GM12878 (cell line): ENCODE measurements around the gene PDSS1. TPM values are rescaled to one million over a fixed set of nuclear protein-coding genes. Genes with fewer than 3 reads are reported as not detected.

Experiments
- ATAC-seq: fragments of 200-7000 bp; cut with Tn5 transposase; 3 replicates; pipeline ENCODE4 v1.9.1; 2020; ENCODE audit warnings: mild to moderate bottlenecking, moderate library complexity
- BruUV-seq: library from RNA; stranded (reverse); fragments of 400-500 nt; replicated peaks from 2 replicates; lab custom pipeline; 2021; lab: Mats Ljungman, UMichigan
- CTCF ChIA-PET: fragments of 300-600 bp; sonication (Branson Sonifier 250); formaldehyde crosslinking; extraction: SDS; loops from one replicate; lab custom pipeline; 2021; ENCODE audit warnings: inconsistent platforms; lab: Yijun Ruan, JAX
- POLR2A ChIA-PET: fragments of 350-600 bp; formaldehyde crosslinking; extraction: SDS; loops from one replicate; lab custom pipeline; 2021; ENCODE audit warnings: inconsistent platforms; lab: Charles Lee
- RAD21 ChIA-PET: fragments of 300-600 bp; sonication (Branson Sonifier 250); formaldehyde crosslinking; loops from one replicate; lab custom pipeline; 2023; ENCODE audit warnings: antibody characterized with exemption; ENCODE audit not compliant: unreplicated experiment; lab: Charles Lee
- SMC1A ChIA-PET: fragments of 300-600 bp; sonication (Branson Sonifier 250); formaldehyde crosslinking; loops from one replicate; lab custom pipeline; 2023; ENCODE audit not compliant: unreplicated experiment, uncharacterized antibody; lab: Charles Lee
- DNase-seq: peaks from one replicate; pipeline ENCODE4 v3.0.0-alpha.2; 2011; ENCODE audit warnings: low read depth, low spot score
- FAIRE-seq: peaks from 3 replicates; lab custom pipeline; 2011; peaks lifted over from hg19 to GRCh38; lab: Jason Lieb, UNC
- H2AFZ ChIP-seq: 2 replicates; pipeline ENCODE4 v1.6.0; 2011; ENCODE audit warnings: low read depth, low read length, control low read depth; ENCODE audit not compliant: control insufficient read depth
- H3K27ac ChIP-seq: 2 replicates; pipeline ENCODE4 v1.5.1; 2011; ENCODE audit warnings: control low read depth; ENCODE audit not compliant: control insufficient read depth, insufficient read depth
- H3K27me3 ChIP-seq, 2 experiments: replicated peaks in 1 of 2; 2 replicates each; pipeline versions ENCODE4 v1.6.0 to v1.6.1; 2011; ENCODE audit warnings: low read length in 1 of 2; ENCODE audit not compliant: control insufficient read depth in 2 of 2, insufficient read depth in 2 of 2
- H3K36me3 ChIP-seq, 2 experiments: 2 replicates each; pipeline ENCODE4 v1.5.1; 2011; ENCODE audit warnings: low read length in 1 of 2; ENCODE audit not compliant: control insufficient read depth in 2 of 2, insufficient read depth in 2 of 2
- H3K4me1 ChIP-seq: 2 replicates; pipeline ENCODE4 v1.6.1; 2011; ENCODE audit warnings: mild to moderate bottlenecking, low read length, moderate library complexity, mixed read lengths; ENCODE audit not compliant: control insufficient read depth, insufficient read depth
- H3K4me2 ChIP-seq: 2 replicates; pipeline ENCODE4 v1.6.0; 2011; ENCODE audit warnings: control low read depth; ENCODE audit not compliant: control insufficient read depth, insufficient read depth
- H3K4me3 ChIP-seq: fragments of 200-600 bp; sonication (generic); 2 replicates; pipeline ENCODE4 v1.5.1; 2016
- H3K79me2 ChIP-seq: 2 replicates; pipeline ENCODE4 v1.6.0; 2011; ENCODE audit warnings: low read length; ENCODE audit not compliant: control insufficient read depth, insufficient read depth
- H3K9ac ChIP-seq: 2 replicates; pipeline ENCODE4 v1.8.0; 2011; ENCODE audit warnings: low read length, control low read depth, mixed read lengths; ENCODE audit not compliant: control insufficient read depth, insufficient read depth
- H3K9me3 ChIP-seq: replicated peaks from 3 replicates; pipeline ENCODE4 v1.5.1; 2011; ENCODE audit warnings: mild to moderate bottlenecking, low read length; ENCODE audit not compliant: control insufficient read depth, insufficient read depth
- H4K20me1 ChIP-seq: 2 replicates; pipeline ENCODE4 v1.6.0; 2011; ENCODE audit not compliant: control insufficient read depth, insufficient read depth
- CHD1 ChIP-seq: IDR thresholded peaks from 2 replicates; pipeline ENCODE4 v1.6.1; 2012; ENCODE audit warnings: low read depth, low read length, improper control_type of control experiment
- CREB1 ChIP-seq: IDR thresholded peaks from 2 replicates; pipeline ENCODE4 v1.6.1; 2012; ENCODE audit warnings: low read depth, mild to moderate bottlenecking, inconsistent platforms
- JUND ChIP-seq: IDR thresholded peaks from 2 replicates; pipeline ENCODE4 v1.6.1; 2012; ENCODE audit warnings: low read depth, mild to moderate bottlenecking, low read length, improper control_type of control experiment, moderate library complexity
- NFYA ChIP-seq: IDR thresholded peaks from 2 replicates; pipeline ENCODE4 v1.6.1; 2011; ENCODE audit warnings: low read depth, mild to moderate bottlenecking, low read length, improper control_type of control experiment, borderline replicate concordance
- PML ChIP-seq: IDR thresholded peaks from 2 replicates; pipeline ENCODE4 v1.6.1; 2012; ENCODE audit warnings: low read length, inconsistent platforms
- RB1 ChIP-seq: fragments of 450-650 bp; formaldehyde crosslinking; IDR thresholded peaks from 2 replicates; pipeline ENCODE4 v1.6.1; 2017; ENCODE audit warnings: mild to moderate bottlenecking, borderline replicate concordance
- RFX5 ChIP-seq: IDR thresholded peaks from 2 replicates; pipeline ENCODE4 v1.6.1; 2011; ENCODE audit warnings: low read depth, low read length, improper control_type of control experiment
- SIX5 ChIP-seq: IDR thresholded peaks from 2 replicates; pipeline ENCODE4 v1.6.1; 2011; ENCODE audit warnings: mild to moderate bottlenecking, low read depth, low read length, moderate library complexity; ENCODE audit not compliant: severe bottlenecking
- TCF3 ChIP-seq: IDR thresholded peaks from 2 replicates; pipeline ENCODE4 v1.6.1; 2012; ENCODE audit warnings: low read depth, mild to moderate bottlenecking, low read length, borderline replicate concordance; ENCODE audit not compliant: insufficient read depth
- WRNIP1 ChIP-seq: IDR thresholded peaks from 2 replicates; pipeline ENCODE4 v1.6.1; 2011; ENCODE audit warnings: low read depth, low read length, improper control_type of control experiment, borderline replicate concordance
- YY1 ChIP-seq: IDR thresholded peaks from 2 replicates; pipeline ENCODE4 v1.6.1; 2011; ENCODE audit warnings: low read depth, mild to moderate bottlenecking, low read length
- ZBED1 ChIP-seq: IDR thresholded peaks from 2 replicates; pipeline ENCODE4 v1.6.1; 2016; ENCODE audit warnings: borderline replicate concordance
- ZNF217 ChIP-seq: fragments of 450-650 bp; IDR thresholded peaks from 2 replicates; pipeline ENCODE4 v1.6.1; 2017; ENCODE audit warnings: antibody characterized with exemption, mild to moderate bottlenecking
- ZNF274 ChIP-seq: IDR thresholded peaks from one replicate; pipeline ENCODE4 v1.8.0; 2011; ENCODE audit not compliant: insufficient read length, insufficient read depth
- WGBS: methylation state at CpG from one replicate; pipeline ENCODE4 v1.1.6; 2016; ENCODE audit warnings: low lambda C conversion rate; ENCODE audit not compliant: insufficient replicate concordance, insufficient coverage; ENCODE audit errors: missing lambda C conversion rate; 5-methylcytosine and 5-hydroxymethylcytosine counted together
- in situ Hi-C: fragments of 300-500 bp; cut with MboI; formaldehyde crosslinking; loops from 9 replicates; pipeline ENCODE4 v1.14.3; 2018; ENCODE audit warnings: mixed read lengths
- intact Hi-C: fragments of 100-400 bp; cut with micrococcal nuclease; formaldehyde crosslinking; loops from one replicate; pipeline ENCODE4 v1.14.2; 2022; ENCODE audit not compliant: unreplicated experiment
- polyA plus RNA-seq, 11 experiments: library from polyadenylated mRNA; depleted of rRNA in 4 of 11; unstranded in 6 of 11; stranded (reverse) in 5 of 11; fragments of >200 nt; fragmentation: Nextera tagmentation in 4 of 11; fragmentation: Illumina TruSeq in 1 of 11; extraction: Ambion mirVana in 4 of 11; extraction: Trizol in 1 of 11; gene quantifications; 1 replicate in 1 of 11; 2 replicates in 10 of 11; pipeline versions ENCODE4 v1.2.1 to v1.2.3, GENCODE V29; 2011 to 2016; ENCODE audit warnings: inconsistent platforms in 2 of 11, missing spikeins in 2 of 11, low read depth in 1 of 11
- total RNA-seq, 4 experiments: library from RNA; depleted of rRNA in 3 of 4; stranded (reverse); fragments of >200 nt in 3 of 4; fragmentation: Illumina TruSeq in 1 of 4; extraction: Trizol in 1 of 4; gene quantifications; 2 replicates each; pipeline versions ENCODE4 v1.2.1 to v1.2.3, GENCODE V29; 2013 to 2021
- TF ChIP-seq, protein P1 (sequence below): IDR thresholded peaks from 2 replicates; pipeline ENCODE4 v1.6.1; 2011; ENCODE audit warnings: borderline replicate concordance, low read depth, mild to moderate bottlenecking, moderate library complexity, mixed read lengths, low read length; ENCODE audit not compliant: insufficient read depth; ENCODE audit errors: extremely low read length
- TF ChIP-seq, protein P2 (sequence below): fragments of 450-650 bp; formaldehyde crosslinking; IDR thresholded peaks from 2 replicates; pipeline ENCODE4 v1.4.0; 2020; ENCODE audit warnings: mild to moderate bottlenecking, moderate library complexity
- TF ChIP-seq, protein P3 (sequence below): fragments of 450-650 bp; IDR thresholded peaks from 2 replicates; pipeline ENCODE4 v1.6.1; 2017; ENCODE audit warnings: low read depth, mild to moderate bottlenecking, moderate library complexity

Gene PDSS1
- total and polyA plus RNA-seq, 10 of the 15 experiments (the other 5 are each of a cell fraction or from before 2014, with no cell fraction given), result 12.2 to 48.2 (median 35.9) TPM

DNA sequence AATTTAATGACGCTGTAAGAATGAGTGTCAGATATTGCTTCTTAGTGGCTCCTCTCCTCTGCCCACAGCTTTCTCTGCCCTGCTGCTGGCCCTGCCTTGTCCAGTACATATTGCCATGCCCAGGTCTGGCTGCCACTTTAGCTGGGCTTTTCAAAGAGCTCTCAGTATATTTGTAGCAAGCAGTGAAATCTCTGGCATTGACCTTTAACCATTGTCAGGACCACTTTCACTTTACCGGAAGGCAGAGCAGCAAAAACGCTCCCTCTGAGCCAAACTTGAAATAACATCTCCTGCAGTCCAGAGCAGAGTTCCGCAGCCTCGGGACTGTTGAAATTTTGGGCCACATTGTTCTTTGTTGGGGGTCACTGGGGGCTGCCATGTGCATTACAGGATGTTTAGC is 13.8 kb downstream of the PDSS1 start (continued):
- TF ChIP-seq, protein P1, sequence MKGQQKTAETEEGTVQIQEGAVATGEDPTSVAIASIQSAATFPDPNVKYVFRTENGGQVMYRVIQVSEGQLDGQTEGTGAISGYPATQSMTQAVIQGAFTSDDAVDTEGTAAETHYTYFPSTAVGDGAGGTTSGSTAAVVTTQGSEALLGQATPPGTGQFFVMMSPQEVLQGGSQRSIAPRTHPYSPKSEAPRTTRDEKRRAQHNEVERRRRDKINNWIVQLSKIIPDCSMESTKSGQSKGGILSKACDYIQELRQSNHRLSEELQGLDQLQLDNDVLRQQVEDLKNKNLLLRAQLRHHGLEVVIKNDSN, result no peak

DNA sequence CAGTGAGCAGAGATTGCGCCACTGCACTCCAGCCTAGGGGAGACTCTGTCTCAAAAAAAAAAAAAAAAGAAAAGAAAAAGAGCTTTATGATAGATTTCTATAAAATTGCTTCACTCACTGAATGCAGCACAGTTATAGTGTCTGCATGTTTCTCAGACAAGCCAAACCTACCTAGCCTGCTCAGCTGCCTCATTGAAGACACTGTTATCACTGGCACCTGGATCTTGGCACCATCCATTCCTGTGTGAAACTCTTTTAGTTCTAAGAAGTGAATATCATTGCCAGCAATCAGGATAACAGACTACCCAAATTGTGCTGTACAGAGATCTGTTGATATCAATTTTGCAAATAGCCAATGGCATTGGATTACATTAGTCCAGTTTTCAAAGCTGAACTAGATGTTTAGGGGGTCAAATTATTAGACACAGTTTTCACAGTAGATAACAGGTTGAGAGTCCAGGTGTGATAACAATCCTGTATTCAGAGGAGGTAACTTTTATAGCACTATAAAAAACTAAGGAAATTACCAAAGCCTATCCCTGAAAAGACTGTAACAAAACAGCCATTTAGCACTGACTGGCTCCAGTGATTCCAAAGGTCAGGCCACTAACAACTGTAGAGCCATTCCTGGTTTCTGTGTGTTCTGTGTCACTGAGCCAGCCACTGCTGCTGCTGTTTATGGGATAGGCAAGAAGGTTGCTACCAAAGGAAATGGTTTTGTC is 17.1 kb downstream of the PDSS1 start:
- TSS peak; percentile 24 for BruUV-seq
- in situ Hi-C loops, result no loop called here
- POLR2A ChIA-PET, result interaction anchor here (0.6 kb wide), 1 partner anchor 116 kb away, joined by 4 read pairs; no protein-coding TSS in a partner anchor
- no peaks in the 10 kb centered on the region for H3K9me3 ChIP-seq
- H3K27me3 ChIP-seq, result no peaks in the 10 kb centered on the region
- peaks cover 8 to 13% of the 10 kb centered on the region in 2 experiments for H3K36me3 ChIP-seq
- H3K4me3 ChIP-seq, result no peak overlapping the region
- H4K20me1 ChIP-seq, result no peaks in the 10 kb centered on the region
- no peak for ATAC-seq
- no peaks in the 10 kb centered on the region for H3K4me1 ChIP-seq
- FAIRE-seq, result no peak
- CTCF ChIA-PET, result interaction anchor here (0.5 to 2.7 kb wide), 3 partner anchors 12 to 439 kb away, joined by 4 to 10 read pairs (median 4); no protein-coding TSS in a partner anchor
- WGBS, result no CpG with 5 or more reads among the region's 1 CpG
- no peak overlapping the region for H3K27ac ChIP-seq
- H3K79me2 ChIP-seq, result no peaks in the 10 kb centered on the region
- no peak overlapping the region for H3K9ac ChIP-seq
- SMC1A ChIA-PET, result interaction anchor here (0.6 kb wide), 1 partner anchor 248 kb away, joined by 3 read pairs; no protein-coding TSS in a partner anchor
- RAD21 ChIA-PET, result interaction anchor here (1.2 kb wide), 1 partner anchor 167 kb away, joined by 4 read pairs; no protein-coding TSS in a partner anchor
- intact Hi-C loops, result no loop called here
- H3K4me2 ChIP-seq, result no peak overlapping the region
- DNase-seq, result no peak
- H2AFZ ChIP-seq, result no peak overlapping the region
- TF ChIP-seq, protein P2, sequence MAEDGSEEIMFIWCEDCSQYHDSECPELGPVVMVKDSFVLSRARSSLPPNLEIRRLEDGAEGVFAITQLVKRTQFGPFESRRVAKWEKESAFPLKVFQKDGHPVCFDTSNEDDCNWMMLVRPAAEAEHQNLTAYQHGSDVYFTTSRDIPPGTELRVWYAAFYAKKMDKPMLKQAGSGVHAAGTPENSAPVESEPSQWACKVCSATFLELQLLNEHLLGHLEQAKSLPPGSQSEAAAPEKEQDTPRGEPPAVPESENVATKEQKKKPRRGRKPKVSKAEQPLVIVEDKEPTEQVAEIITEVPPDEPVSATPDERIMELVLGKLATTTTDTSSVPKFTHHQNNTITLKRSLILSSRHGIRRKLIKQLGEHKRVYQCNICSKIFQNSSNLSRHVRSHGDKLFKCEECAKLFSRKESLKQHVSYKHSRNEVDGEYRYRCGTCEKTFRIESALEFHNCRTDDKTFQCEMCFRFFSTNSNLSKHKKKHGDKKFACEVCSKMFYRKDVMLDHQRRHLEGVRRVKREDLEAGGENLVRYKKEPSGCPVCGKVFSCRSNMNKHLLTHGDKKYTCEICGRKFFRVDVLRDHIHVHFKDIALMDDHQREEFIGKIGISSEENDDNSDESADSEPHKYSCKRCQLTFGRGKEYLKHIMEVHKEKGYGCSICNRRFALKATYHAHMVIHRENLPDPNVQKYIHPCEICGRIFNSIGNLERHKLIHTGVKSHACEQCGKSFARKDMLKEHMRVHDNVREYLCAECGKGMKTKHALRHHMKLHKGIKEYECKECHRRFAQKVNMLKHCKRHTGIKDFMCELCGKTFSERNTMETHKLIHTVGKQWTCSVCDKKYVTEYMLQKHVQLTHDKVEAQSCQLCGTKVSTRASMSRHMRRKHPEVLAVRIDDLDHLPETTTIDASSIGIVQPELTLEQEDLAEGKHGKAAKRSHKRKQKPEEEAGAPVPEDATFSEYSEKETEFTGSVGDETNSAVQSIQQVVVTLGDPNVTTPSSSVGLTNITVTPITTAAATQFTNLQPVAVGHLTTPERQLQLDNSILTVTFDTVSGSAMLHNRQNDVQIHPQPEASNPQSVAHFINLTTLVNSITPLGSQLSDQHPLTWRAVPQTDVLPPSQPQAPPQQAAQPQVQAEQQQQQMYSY, result no peak
- TF ChIP-seq PML (no peak), ZNF274 (no peak), CREB1 (no peak), WRNIP1 (no peak), JUND (no peak), RB1 (no peak), RFX5 (no peak), ZBED1 (no peak), CHD1 (no peak), NFYA (no peak), TCF3 (no peak), ZNF217 (no peak), YY1 (no peak), SIX5 (no peak)
- TF ChIP-seq, protein P3, sequence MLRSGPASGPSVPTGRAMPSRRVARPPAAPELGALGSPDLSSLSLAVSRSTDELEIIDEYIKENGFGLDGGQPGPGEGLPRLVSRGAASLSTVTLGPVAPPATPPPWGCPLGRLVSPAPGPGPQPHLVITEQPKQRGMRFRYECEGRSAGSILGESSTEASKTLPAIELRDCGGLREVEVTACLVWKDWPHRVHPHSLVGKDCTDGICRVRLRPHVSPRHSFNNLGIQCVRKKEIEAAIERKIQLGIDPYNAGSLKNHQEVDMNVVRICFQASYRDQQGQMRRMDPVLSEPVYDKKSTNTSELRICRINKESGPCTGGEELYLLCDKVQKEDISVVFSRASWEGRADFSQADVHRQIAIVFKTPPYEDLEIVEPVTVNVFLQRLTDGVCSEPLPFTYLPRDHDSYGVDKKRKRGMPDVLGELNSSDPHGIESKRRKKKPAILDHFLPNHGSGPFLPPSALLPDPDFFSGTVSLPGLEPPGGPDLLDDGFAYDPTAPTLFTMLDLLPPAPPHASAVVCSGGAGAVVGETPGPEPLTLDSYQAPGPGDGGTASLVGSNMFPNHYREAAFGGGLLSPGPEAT, result no peak
